Activated CD4-positive, alpha-beta T cell treated with anti-CD3 and anti-CD28 coated beads, Interleukin-2, amount 10 ng/mL, durations not matched to agents 7 days and 5 days (primary cell): Measurements from ENCODE around the gene MRPL40. TPM values are rescaled to one million over a fixed set of nuclear protein-coding genes. Genes with fewer than 3 reads are reported as not detected.

Source experiments
- total RNA-seq, 2 experiments: library from RNA; stranded (reverse); gene quantifications; one replicate each; pipeline ENCODE4 v1.2.3, GENCODE V29; 2021

MRPL40 gene
- total RNA-seq, 2 experiments from 2014 or later = 19.7 to 19.9 TPM

Other genes starting within 250 kb of the MRPL40 start
- gene CLTCL1, start 140.8 kb upstream of the MRPL40 start, total RNA-seq = under 1 TPM; 0.62 to 0.69 TPM
- gene HIRA, start 812 bp upstream of the MRPL40 start, total RNA-seq = 10 to 100 TPM; 45.0 to 51.2 TPM
- gene C22orf39, start 15.2 kb downstream of the MRPL40 start, total RNA-seq = 10 to 100 TPM; 33.3 to 34.0 TPM
- 100 to 1,000 TPM in 1 of 2 experiments, 10 to 100 TPM in 1; 93.1 to 114 TPM for gene UFD1, start 46.6 kb downstream of the MRPL40 start, total RNA-seq
- 10 to 100 TPM; 59.5 to 65.7 TPM for gene CDC45, start 47.4 kb downstream of the MRPL40 start, total RNA-seq
- under 1 TPM; 0.25 to 0.40 TPM for gene CLDN5, start 91.9 kb downstream of the MRPL40 start, total RNA-seq